Upper lobe of left lung (tissue), 4 donors: Measurements from ENCODE around the gene NSMCE1.

Source experiments
- CTCF ChIP-seq, 6 experiments: fragments of 450-650 bp in 4 of 6; fragments of 200-600 bp in 2 of 6; sonication (generic) in 2 of 6; IDR thresholded peaks; one replicate each; pipeline ENCODE4 v1.5.1; 2016 to 2019; ENCODE audit warnings: antibody characterized with exemption in 6 of 6
- EP300 ChIP-seq, 4 donors: sonication (generic); formaldehyde crosslinking; IDR thresholded peaks; one replicate each; pipeline ENCODE4 v1.5.1; 2017; ENCODE audit warnings: antibody characterized with exemption in 4 of 4, control low read depth in 2 of 4
- POLR2AphosphoS5 ChIP-seq, 2 donors: sonication (generic); formaldehyde crosslinking; IDR thresholded peaks; one replicate each; pipeline ENCODE4 v1.5.1; 2017; ENCODE audit warnings: antibody characterized with exemption in 2 of 2

- no peak for TF ChIP-seq CTCF (IDR thresholded peaks at IDR 0.05)
- no peak for TF ChIP-seq EP300 (IDR thresholded peaks at IDR 0.05)
- no peak for TF ChIP-seq POLR2AphosphoS5 (IDR thresholded peaks at IDR 0.05)
These were observed 73.4 kb downstream of the NSMCE1 start for GRCh38 chr16:27195076-27195741.
